CD14-positive monocyte (primary cell): ENCODE results near the gene SHMT2. TPM values are rescaled to one million over a fixed set of nuclear protein-coding genes. Genes with fewer than 3 reads are reported as not detected.

ENCODE experiments used
- DNase-seq, 3 donors: peaks; one replicate each; pipeline ENCODE4 v3.0.0-alpha.2; 2011 to 2022
- H2AFZ ChIP-seq: 2 replicates; pipeline ENCODE4 v1.6.0; 2012; ENCODE audit warnings: mild to moderate bottlenecking, low read depth, low read length, inconsistent platforms; ENCODE audit not compliant: insufficient read depth, poor library complexity, severe bottlenecking
- H3K27ac ChIP-seq, 2 donors: 1 replicate in 1 of 2; 2 replicates in 1 of 2; pipeline ENCODE4 v1.5.1; 2012 to 2013; ENCODE audit warnings: low read length in 2 of 2, control low read depth in 1 of 2, inconsistent platforms in 1 of 2, low read depth in 1 of 2, mild to moderate bottlenecking in 1 of 2
- H3K27me3 ChIP-seq, 2 donors: one replicate each; pipeline versions ENCODE4 v1.6.0 to v1.6.1; 2011 to 2013; ENCODE audit warnings: low read length in 2 of 2; ENCODE audit not compliant: control insufficient read depth in 2 of 2, insufficient read depth in 2 of 2
- H3K36me3 ChIP-seq, 2 donors: replicated peaks in 1 of 2; 1 replicate in 1 of 2; 2 replicates in 1 of 2; pipeline versions ENCODE4 v1.5.1 to v1.6.1; 2012 to 2013; ENCODE audit warnings: low read length in 2 of 2, control low read depth in 1 of 2, inconsistent platforms in 1 of 2, mild to moderate bottlenecking in 1 of 2; ENCODE audit not compliant: insufficient read depth in 2 of 2, control insufficient read depth in 1 of 2
- H3K4me1 ChIP-seq, 2 donors: 1 replicate in 1 of 2; 2 replicates in 1 of 2; pipeline versions ENCODE4 v1.5.1 to v1.6.1; 2012 to 2013; ENCODE audit warnings: low read length in 2 of 2, control low read depth in 1 of 2, inconsistent platforms in 1 of 2, mild to moderate bottlenecking in 1 of 2, moderate library complexity in 1 of 2; ENCODE audit not compliant: insufficient read depth in 2 of 2, control insufficient read depth in 1 of 2
- H3K4me2 ChIP-seq: replicated peaks from 2 replicates; pipeline ENCODE3; 2012; ENCODE audit warnings: low read length, moderate library complexity, mild to moderate bottlenecking; ENCODE audit not compliant: poor library complexity, severe bottlenecking; ENCODE audit errors: extremely low read depth
- H3K4me3 ChIP-seq, 3 experiments: fragments of 200-600 bp in 1 of 3; sonication (generic) in 1 of 3; replicated peaks in 1 of 3; 1 replicate in 2 of 3; 2 replicates in 1 of 3; pipeline ENCODE4 v1.5.1; 2011 to 2013; ENCODE audit warnings: low read length in 3 of 3, mild to moderate bottlenecking in 3 of 3, control low read depth in 2 of 3, low read depth in 2 of 3, inconsistent platforms in 1 of 3, moderate library complexity in 1 of 3
- H3K79me2 ChIP-seq: 2 replicates; pipeline ENCODE4 v1.6.0; 2012; ENCODE audit warnings: mild to moderate bottlenecking, control low read depth, inconsistent platforms, low read length, moderate library complexity; ENCODE audit not compliant: insufficient read depth
- H3K9ac ChIP-seq: 2 replicates; pipeline ENCODE4 v1.6.0; 2017; ENCODE audit warnings: low read length, mild to moderate bottlenecking; ENCODE audit not compliant: insufficient read depth, poor library complexity, severe bottlenecking
- H3K9me3 ChIP-seq, 2 donors: replicated peaks in 1 of 2; 1 replicate in 1 of 2; 2 replicates in 1 of 2; pipeline versions ENCODE4 v1.5.1 to v1.6.1; 2012 to 2013; ENCODE audit warnings: low read length in 2 of 2, control low read depth in 1 of 2; ENCODE audit not compliant: control insufficient read depth in 1 of 2, insufficient read depth in 1 of 2
- H4K20me1 ChIP-seq: 2 replicates; pipeline ENCODE4 v1.6.0; 2012; ENCODE audit warnings: mild to moderate bottlenecking, low read length, control low read depth, moderate library complexity; ENCODE audit not compliant: insufficient read depth
- H3K27ac Mint-ChIP-seq, 7 donors: one replicate each; pipeline ENCODE4 v1.8.0; 2020; ENCODE audit warnings: mild to moderate bottlenecking in 7 of 7, mixed read lengths in 7 of 7, moderate library complexity in 6 of 7, inconsistent platforms in 2 of 7
- H3K27me3 Mint-ChIP-seq, 3 donors: one replicate each; pipeline ENCODE4 v1.8.0; 2021 to 2022; ENCODE audit warnings: low read depth in 3 of 3, mild to moderate bottlenecking in 3 of 3, mixed read lengths in 3 of 3, moderate library complexity in 3 of 3, inconsistent platforms in 1 of 3
- H3K36me3 Mint-ChIP-seq, 2 donors: one replicate each; pipeline ENCODE4 v1.8.0; 2020; ENCODE audit warnings: mixed read lengths in 2 of 2, inconsistent platforms in 1 of 2, mild to moderate bottlenecking in 1 of 2
- H3K4me1 Mint-ChIP-seq: one replicate; pipeline ENCODE4 v1.8.0; 2020; ENCODE audit warnings: mild to moderate bottlenecking, mixed read lengths
- H3K4me3 Mint-ChIP-seq, 2 donors: one replicate each; pipeline ENCODE4 v1.8.0; 2020; ENCODE audit warnings: mild to moderate bottlenecking in 2 of 2, mixed read lengths in 2 of 2, moderate library complexity in 1 of 2
- H3K9me3 Mint-ChIP-seq, 7 donors: one replicate each; pipeline ENCODE4 v1.8.0; 2020 to 2022; ENCODE audit warnings: mixed read lengths in 7 of 7, mild to moderate bottlenecking in 6 of 7, moderate library complexity in 6 of 7, inconsistent platforms in 2 of 7
- CTCF ChIP-seq: fragments of 200-600 bp; IDR thresholded peaks from one replicate; pipeline ENCODE4 v1.8.0; 2022; ENCODE audit warnings: antibody characterized with exemption, mild to moderate bottlenecking
- WGBS: methylation state at CpG from one replicate; pipeline ENCODE4 v1.1.5; 2013; ENCODE audit warnings: missing lambda C conversion rate; ENCODE audit not compliant: insufficient coverage; 5-methylcytosine and 5-hydroxymethylcytosine counted together
- intact Hi-C, 2 donors: fragments of 100-400 bp; cut with micrococcal nuclease; formaldehyde crosslinking; loops; one replicate each; pipeline versions ENCODE4 v1.15.0 to v1.15.1; 2023
- polyA plus RNA-seq, 3 donors: library from polyadenylated mRNA; depleted of rRNA in 1 of 3; unstranded in 2 of 3; stranded (reverse) in 1 of 3; fragments of 300-500 nt in 2 of 3; fragments of >200 nt in 1 of 3; fragmentation: Illumina TruSeq in 2 of 3; gene quantifications; 1 replicate in 2 of 3; 2 replicates in 1 of 3; pipeline ENCODE4 v1.2.3, GENCODE V29; 2012 to 2021

The SHMT2 gene
- polyA plus RNA-seq, 3 donors, result 36.8 to 52.0 (median 39.8) TPM

GRCh38 chr12:57234233-57234570 is 4.7 kb downstream of the SHMT2 start:
- Mint-ChIP-seq H3K4me3 (no peak overlapping the region), H3K4me1 (peaks cover 56% of the 10 kb centered on the region), H3K27ac (peak overlapping the region in 5 of 7 donors; percentile 43 to 86 (median 54)), H3K9me3 (peaks cover 0 to 13% (median 7%) of the 10 kb centered on the region in 7 donors), H3K27me3 (peaks cover 37 to 49% (median 41%) of the 10 kb centered on the region in 3 donors), H3K36me3 (peaks cover 46 to 53% of the 10 kb centered on the region in 2 donors)
- H3K36me3 ChIP-seq, result peaks cover 32 to 39% of the 10 kb centered on the region in 2 donors
- peaks cover 33 to 42% of the 10 kb centered on the region in 2 donors for H3K27me3 ChIP-seq
- H3K27ac ChIP-seq, result no peak overlapping the region
- H4K20me1 ChIP-seq, result peaks cover 53% of the 10 kb centered on the region
- H2AFZ ChIP-seq, result no peak overlapping the region
- peaks cover 0 to 24% of the 10 kb centered on the region in 2 donors for H3K9me3 ChIP-seq
- no peak overlapping the region for H3K4me2 ChIP-seq
- H3K4me1 ChIP-seq, result peaks cover 37 to 55% of the 10 kb centered on the region in 2 donors
- TF ChIP-seq CTCF, result no peak
- H3K4me3 ChIP-seq, result no peak overlapping the region
- intact Hi-C loops, result no loop called here
- H3K9ac ChIP-seq, result no peak overlapping the region
- H3K79me2 ChIP-seq, result peaks cover 22% of the 10 kb centered on the region
- 78% methylated on average over 2 of the region's 3 CpGs for WGBS
- no peak for DNase-seq

DNA sequence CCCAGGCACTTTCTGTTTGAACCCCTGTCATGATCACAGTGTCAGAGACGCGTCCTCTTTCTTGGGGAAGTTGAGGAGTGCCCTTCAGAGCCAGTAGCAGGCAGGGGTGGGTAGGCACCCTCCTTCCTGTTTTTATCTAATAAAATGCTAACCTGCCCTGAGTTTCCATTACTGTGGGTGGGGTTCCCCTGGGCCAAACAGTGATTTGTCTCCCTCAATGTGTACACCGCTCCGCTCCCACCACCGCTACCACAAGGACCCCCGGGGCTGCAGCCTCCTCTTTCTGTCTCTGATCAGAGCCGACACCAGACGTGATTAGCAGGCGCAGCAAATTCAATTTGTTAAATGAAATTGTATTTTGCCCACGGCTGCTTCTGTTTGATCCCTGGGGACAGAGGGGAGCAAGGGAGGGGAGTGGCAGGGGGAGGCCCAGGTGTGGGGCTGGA is 5.1 kb downstream of the SHMT2 start:
- intact Hi-C loops, result no loop called here
- no peak overlapping the region for H2AFZ ChIP-seq
- peaks cover 32 to 39% of the 10 kb centered on the region in 2 donors for H3K36me3 ChIP-seq
- no peak overlapping the region for H3K27ac ChIP-seq
- no peak overlapping the region for H3K4me2 ChIP-seq
- peaks cover 33 to 46% of the 10 kb centered on the region in 2 donors for H3K27me3 ChIP-seq
- peaks cover 47 to 54% of the 10 kb centered on the region in 2 donors for H3K36me3 Mint-ChIP-seq
- peaks cover 56% of the 10 kb centered on the region for H4K20me1 ChIP-seq
- peaks cover 38 to 55% of the 10 kb centered on the region in 2 donors for H3K4me1 ChIP-seq
- H3K79me2 ChIP-seq, result peaks cover 22% of the 10 kb centered on the region
- 87% methylated on average over 8 of the region's 10 CpGs for WGBS
- peak in 1 of 3 donors; percentile 40 for DNase-seq
- peaks cover 57% of the 10 kb centered on the region for H3K4me1 Mint-ChIP-seq
- H3K9me3 ChIP-seq, result peaks cover 0 to 24% of the 10 kb centered on the region in 2 donors
- no peak overlapping the region for H3K4me3 Mint-ChIP-seq
- H3K9me3 Mint-ChIP-seq, result peaks cover 0 to 17% (median 8%) of the 10 kb centered on the region in 7 donors
- H3K27ac Mint-ChIP-seq, result peak overlapping the region in 5 of 7 donors; percentile 43 to 86 (median 54)
- TF ChIP-seq CTCF, result no peak
- no peak overlapping the region for H3K9ac ChIP-seq
- no peak overlapping the region for H3K4me3 ChIP-seq
- peaks cover 41 to 52% (median 45%) of the 10 kb centered on the region in 3 donors for H3K27me3 Mint-ChIP-seq
